Activated CD8-positive, alpha-beta T cell treated with anti-CD3 and anti-CD28 coated beads for 36 hours (primary cell): ENCODE measurements around the gene LIN28B. TPM values are rescaled to one million over a fixed set of nuclear protein-coding genes. Genes with fewer than 3 reads are reported as not detected.

Experiments used
- ATAC-seq: fragments of 200-7000 bp; cut with Tn5 transposase; one replicate; pipeline ENCODE4 v1.10.0; 2021; ENCODE audit warnings: mild to moderate bottlenecking, moderate library complexity
- CTCF ChIA-PET: fragments of 350-600 bp; sonication (Branson Sonifier 250); formaldehyde crosslinking; loops from one replicate; lab custom pipeline; 2021; ENCODE audit warnings: antibody characterized with exemption; lab: Charles Lee
- POLR2A ChIA-PET: fragments of 350-600 bp; sonication (Branson Sonifier 250); formaldehyde crosslinking; loops from one replicate; lab custom pipeline; 2021; ENCODE audit warnings: antibody characterized with exemption; lab: Charles Lee
- DNase-seq: peaks from one replicate; pipeline ENCODE4 v3.0.0-alpha.2; 2020
- H3K27ac Mint-ChIP-seq: one replicate; pipeline ENCODE4 v1.8.0; 2021; ENCODE audit warnings: mild to moderate bottlenecking, mixed read lengths
- H3K27me3 Mint-ChIP-seq: one replicate; pipeline ENCODE4 v1.8.0; 2021; ENCODE audit warnings: mixed read lengths
- H3K36me3 Mint-ChIP-seq: one replicate; pipeline ENCODE4 v1.8.0; 2021; ENCODE audit warnings: low read depth, mixed read lengths
- H3K4me1 Mint-ChIP-seq: one replicate; pipeline ENCODE4 v1.8.0; 2021; ENCODE audit warnings: low read depth, mixed read lengths
- H3K4me3 Mint-ChIP-seq: one replicate; pipeline ENCODE4 v1.8.0; 2021; ENCODE audit warnings: mild to moderate bottlenecking, moderate library complexity, mixed read lengths
- H3K9me3 Mint-ChIP-seq: one replicate; pipeline ENCODE4 v1.8.0; 2021; ENCODE audit warnings: mixed read lengths
- intact Hi-C: fragments of 100-400 bp; cut with micrococcal nuclease; formaldehyde crosslinking; loops from one replicate; pipeline ENCODE4 v1.10.0; 2022
- total RNA-seq, 2 experiments: library from RNA; stranded (reverse); gene quantifications; one replicate each; pipeline ENCODE4 v1.2.3, GENCODE V29; 2021
- TF ChIP-seq, protein P1 (sequence below): fragments of 200-600 bp; IDR thresholded peaks from one replicate; pipeline ENCODE4 v1.8.0; 2022; ENCODE audit warnings: antibody characterized with exemption, mild to moderate bottlenecking

Gene LIN28B
- total RNA-seq, 2 experiments from 2014 or later = not detected

DNA sequence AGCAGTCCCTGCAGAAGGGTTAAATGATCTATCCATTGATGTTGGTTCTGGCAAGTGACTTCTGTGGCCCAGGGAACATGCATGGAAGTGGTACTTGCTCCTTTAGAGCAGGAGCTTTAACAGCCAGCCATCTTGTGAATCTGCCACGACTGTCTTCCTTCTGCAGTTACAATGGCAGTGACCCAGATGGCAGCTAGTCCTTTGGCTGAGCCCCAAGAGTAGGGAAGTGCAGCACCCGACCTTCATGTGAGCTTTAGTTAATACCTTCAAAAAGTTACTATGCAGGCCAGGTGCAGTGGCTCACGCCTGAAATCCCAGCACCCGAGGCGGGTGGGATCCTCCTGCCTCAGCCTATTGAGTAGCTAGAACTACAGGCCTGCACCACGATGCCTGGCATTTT is 156.5 kb downstream of the LIN28B start:
- TF ChIP-seq, protein P1, sequence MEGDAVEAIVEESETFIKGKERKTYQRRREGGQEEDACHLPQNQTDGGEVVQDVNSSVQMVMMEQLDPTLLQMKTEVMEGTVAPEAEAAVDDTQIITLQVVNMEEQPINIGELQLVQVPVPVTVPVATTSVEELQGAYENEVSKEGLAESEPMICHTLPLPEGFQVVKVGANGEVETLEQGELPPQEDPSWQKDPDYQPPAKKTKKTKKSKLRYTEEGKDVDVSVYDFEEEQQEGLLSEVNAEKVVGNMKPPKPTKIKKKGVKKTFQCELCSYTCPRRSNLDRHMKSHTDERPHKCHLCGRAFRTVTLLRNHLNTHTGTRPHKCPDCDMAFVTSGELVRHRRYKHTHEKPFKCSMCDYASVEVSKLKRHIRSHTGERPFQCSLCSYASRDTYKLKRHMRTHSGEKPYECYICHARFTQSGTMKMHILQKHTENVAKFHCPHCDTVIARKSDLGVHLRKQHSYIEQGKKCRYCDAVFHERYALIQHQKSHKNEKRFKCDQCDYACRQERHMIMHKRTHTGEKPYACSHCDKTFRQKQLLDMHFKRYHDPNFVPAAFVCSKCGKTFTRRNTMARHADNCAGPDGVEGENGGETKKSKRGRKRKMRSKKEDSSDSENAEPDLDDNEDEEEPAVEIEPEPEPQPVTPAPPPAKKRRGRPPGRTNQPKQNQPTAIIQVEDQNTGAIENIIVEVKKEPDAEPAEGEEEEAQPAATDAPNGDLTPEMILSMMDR = no peak
- peaks cover 17% of the 10 kb centered on the region for H3K27me3 Mint-ChIP-seq
- H3K4me3 Mint-ChIP-seq = no peak overlapping the region
- DNase-seq (no peak), ATAC-seq (no peak)
- H3K4me1 Mint-ChIP-seq = no peaks in the 10 kb centered on the region
- no peak overlapping the region for H3K27ac Mint-ChIP-seq
- POLR2A ChIA-PET = no interaction called here
- CTCF ChIA-PET = interaction anchor here (0.9 to 1.7 kb wide), 2 partner anchors 25 to 289 kb away, joined by 3 to 10 read pairs; partner anchors contain the start of gene PREP
- H3K36me3 Mint-ChIP-seq = no peaks in the 10 kb centered on the region
- intact Hi-C loops = no loop called here
- no peaks in the 10 kb centered on the region for H3K9me3 Mint-ChIP-seq

DNA sequence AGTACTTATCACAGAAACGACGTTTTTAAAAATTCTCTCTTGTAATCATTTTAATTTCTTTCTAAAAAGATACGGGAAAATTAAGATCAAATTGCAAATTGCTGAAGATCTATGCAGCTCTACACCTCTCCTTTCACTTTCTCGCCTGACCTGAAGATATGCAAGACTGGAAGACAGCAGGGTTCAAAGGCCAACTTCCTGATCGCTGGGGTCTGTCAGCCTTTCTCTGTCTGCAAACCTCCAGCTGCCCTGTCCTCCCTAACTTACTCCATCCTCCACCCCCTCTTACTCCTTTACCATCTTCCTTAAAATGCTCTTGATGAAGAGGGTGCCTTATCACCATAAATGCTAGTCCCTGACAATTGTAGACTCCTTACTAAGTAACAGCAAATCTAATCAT is 159.2 kb downstream of the LIN28B start:
- Mint-ChIP-seq H3K36me3 (no peaks in the 10 kb centered on the region), H3K9me3 (no peaks in the 10 kb centered on the region), H3K27ac (no peak overlapping the region), H3K4me1 (no peaks in the 10 kb centered on the region), H3K4me3 (no peak overlapping the region), H3K27me3 (peaks cover 16% of the 10 kb centered on the region)
- DNase-seq (no peak), ATAC-seq (no peak)
- ChIA-PET POLR2A (no interaction called here), CTCF (interaction anchor here (0.5 kb wide), 1 partner anchor 28 kb away, joined by 3 read pairs; no protein-coding TSS in a partner anchor)
- intact Hi-C loops = no loop called here
- TF ChIP-seq, protein P1 = no peak

DNA sequence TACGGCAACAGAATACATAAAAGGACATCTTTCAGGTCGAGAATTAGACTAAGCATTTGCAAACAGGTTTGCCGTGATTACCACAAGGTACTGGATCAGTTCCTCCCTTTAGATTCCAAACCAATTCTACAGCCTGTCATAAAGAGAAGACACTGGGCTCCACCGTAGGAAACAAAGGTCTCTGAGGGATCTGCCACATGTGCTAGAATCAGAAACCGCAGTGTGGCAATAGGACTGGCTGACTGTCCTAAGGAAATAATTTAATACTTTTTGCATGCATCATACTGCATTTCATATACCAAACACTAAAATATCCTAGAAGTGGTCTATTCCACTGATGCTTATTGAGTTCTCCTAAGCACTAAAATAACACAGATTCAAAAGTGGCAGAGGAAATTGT is 163.7 kb downstream of the LIN28B start:
- intact Hi-C loops = no loop called here
- Mint-ChIP-seq H3K27ac (no peak overlapping the region), H3K27me3 (peaks cover 17% of the 10 kb centered on the region), H3K4me1 (no peaks in the 10 kb centered on the region), H3K9me3 (no peaks in the 10 kb centered on the region), H3K36me3 (no peaks in the 10 kb centered on the region), H3K4me3 (no peak overlapping the region)
- DNase-seq (no peak), ATAC-seq (no peak)
- TF ChIP-seq, protein P1 = no peak
- ChIA-PET POLR2A (interaction anchor here (0.6 kb wide), 1 partner anchor 117 kb away, joined by 4 read pairs; no protein-coding TSS in a partner anchor), CTCF (no interaction called here)

DNA sequence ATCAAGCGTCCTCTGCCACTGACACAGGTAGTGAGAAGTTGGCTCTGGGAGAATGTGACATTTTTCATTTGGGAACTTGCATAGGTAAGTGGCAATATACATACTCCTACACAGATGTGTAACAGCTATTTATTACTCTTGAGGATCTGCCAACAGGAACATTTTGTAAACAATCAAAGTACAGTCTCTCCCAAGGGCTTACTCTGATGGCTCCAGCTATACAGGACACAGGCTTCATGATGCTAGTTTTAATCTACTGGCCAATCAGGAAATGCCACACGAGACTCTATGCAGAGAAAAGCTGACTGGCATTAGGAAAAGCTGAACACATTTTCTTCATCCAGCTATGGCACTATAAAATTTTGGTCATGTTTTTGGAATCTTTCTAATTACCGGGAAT is 165.1 kb downstream of the LIN28B start:
- Mint-ChIP-seq H3K9me3 (no peaks in the 10 kb centered on the region), H3K27me3 (peaks cover 13% of the 10 kb centered on the region), H3K4me3 (no peak overlapping the region), H3K36me3 (no peaks in the 10 kb centered on the region), H3K4me1 (no peaks in the 10 kb centered on the region), H3K27ac (no peak overlapping the region)
- no peak for DNase-seq
- TF ChIP-seq, protein P1 = no peak
- intact Hi-C loops = no loop called here
- ChIA-PET CTCF (no interaction called here), POLR2A (no interaction called here)
- no peak for ATAC-seq

DNA sequence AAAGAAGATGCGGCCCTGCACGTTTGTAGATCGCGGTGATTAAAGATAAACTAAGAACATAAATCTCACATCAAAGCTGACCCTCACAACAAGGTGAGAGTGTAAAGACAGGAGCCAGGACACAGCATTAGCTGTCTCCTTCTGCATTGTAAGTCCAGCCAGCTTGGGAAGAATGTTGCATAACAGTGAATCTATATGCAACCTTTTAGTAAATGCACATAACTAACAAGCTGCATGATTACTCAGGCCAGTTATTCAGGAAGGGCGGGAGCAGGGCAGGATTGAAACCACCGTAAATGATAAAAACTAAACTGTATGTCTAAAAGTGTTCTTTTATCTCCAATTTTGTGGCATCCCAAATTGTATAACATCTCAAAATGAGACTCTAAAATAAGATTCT is 165.8 kb downstream of the LIN28B start:
- ChIA-PET POLR2A (no interaction called here), CTCF (no interaction called here)
- DNase-seq (no peak), ATAC-seq (no peak)
- TF ChIP-seq, protein P1 = no peak
- peaks cover 8% of the 10 kb centered on the region for H3K27me3 Mint-ChIP-seq
- H3K4me3 Mint-ChIP-seq = no peak overlapping the region
- no peak overlapping the region for H3K27ac Mint-ChIP-seq
- H3K36me3 Mint-ChIP-seq = no peaks in the 10 kb centered on the region
- intact Hi-C loops = no loop called here
- H3K9me3 Mint-ChIP-seq = no peaks in the 10 kb centered on the region
- no peaks in the 10 kb centered on the region for H3K4me1 Mint-ChIP-seq

Other genes with a start within 250 kb of the LIN28B start
- 10 to 100 TPM; 14.5 to 17.5 TPM for gene HACE1, start 97.2 kb upstream of the LIN28B start, total RNA-seq
- gene POPDC3, start 222.9 kb downstream of the LIN28B start, total RNA-seq = not detected